ENCODE results near the gene TNFSF13B. TPM values are rescaled to one million over a fixed set of nuclear protein-coding genes. Genes with fewer than 3 reads are reported as not detected.

The TNFSF13B gene
- total RNA-seq, 1 donor from 2014 or later = 2.1 TPM

GRCh38 chr13:108227651-108228272 lies 41.8 kb upstream of the TNFSF13B start:
- peak; percentile 91 for TF ChIP-seq CTCF (IDR thresholded peaks at IDR 0.05; ENCODE audit: unreplicated experiment)
- peak overlapping the region; percentile 77 for H3K27ac Mint-ChIP-seq
- H3K4me3 Mint-ChIP-seq = no peak overlapping the region
- H3K9me3 Mint-ChIP-seq = no peaks in the 10 kb centered on the region
- peaks cover 36% of the 10 kb centered on the region for H3K4me1 Mint-ChIP-seq
- peaks cover 9% of the 10 kb centered on the region for H3K36me3 Mint-ChIP-seq
- no peaks in the 10 kb centered on the region for H3K27me3 Mint-ChIP-seq (ENCODE audit: low read depth)
- DNase-seq (ENCODE audit: low spot score in 2 of 2, unreplicated experiment in 2 of 2) = no peak

GRCh38 chr13:108230377-108230776 lies 39.1 kb upstream of the TNFSF13B start:
- H3K27ac Mint-ChIP-seq = no peak overlapping the region
- TF ChIP-seq CTCF (IDR thresholded peaks at IDR 0.05; ENCODE audit: unreplicated experiment) = no peak
- no peak overlapping the region for H3K4me3 Mint-ChIP-seq
- H3K4me1 Mint-ChIP-seq = peaks cover 28% of the 10 kb centered on the region
- H3K27me3 Mint-ChIP-seq (ENCODE audit: low read depth) = no peaks in the 10 kb centered on the region
- H3K9me3 Mint-ChIP-seq = no peaks in the 10 kb centered on the region
- H3K36me3 Mint-ChIP-seq = peaks cover 9% of the 10 kb centered on the region
- no peak for DNase-seq (ENCODE audit: low spot score in 2 of 2, unreplicated experiment in 2 of 2)

DNA sequence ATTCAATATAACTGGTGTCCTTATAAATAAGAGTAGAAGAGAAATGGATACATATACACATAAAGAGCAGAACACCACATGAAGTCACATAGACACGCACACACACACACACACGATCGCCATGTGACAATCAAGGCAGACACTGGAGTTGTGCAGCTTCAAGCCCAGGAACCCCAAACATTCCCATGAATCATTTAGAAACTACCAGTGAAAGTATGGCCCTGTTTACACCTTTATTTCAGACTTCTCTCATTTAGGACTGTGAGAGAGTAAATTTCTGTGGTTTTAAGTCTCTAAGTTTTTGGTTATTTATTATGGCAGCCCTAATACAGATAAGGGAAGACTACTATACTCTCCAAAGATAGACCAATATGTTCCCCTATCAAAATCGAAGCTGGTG lies 20.4 kb upstream of the TNFSF13B start:
- Mint-ChIP-seq H3K27me3 (ENCODE audit: low read depth) (no peaks in the 10 kb centered on the region), H3K36me3 (peaks cover 25% of the 10 kb centered on the region), H3K27ac (no peak overlapping the region), H3K9me3 (peaks cover 80% of the 10 kb centered on the region), H3K4me3 (no peak overlapping the region), H3K4me1 (no peaks in the 10 kb centered on the region)
- DNase-seq (ENCODE audit: low spot score in 2 of 2, unreplicated experiment in 2 of 2) = no peak
- TF ChIP-seq CTCF (IDR thresholded peaks at IDR 0.05; ENCODE audit: unreplicated experiment) = no peak

GRCh38 chr13:108257248-108257647 lies 12.3 kb upstream of the TNFSF13B start:
- DNase-seq (ENCODE audit: low spot score in 2 of 2, unreplicated experiment in 2 of 2) = no peak
- Mint-ChIP-seq H3K27me3 (ENCODE audit: low read depth) (no peaks in the 10 kb centered on the region), H3K4me1 (no peaks in the 10 kb centered on the region), H3K27ac (no peak overlapping the region), H3K9me3 (peaks cover 13% of the 10 kb centered on the region), H3K4me3 (no peak overlapping the region), H3K36me3 (peaks cover 7% of the 10 kb centered on the region)
- no peak for TF ChIP-seq CTCF (IDR thresholded peaks at IDR 0.05; ENCODE audit: unreplicated experiment)

- Mint-ChIP-seq H3K27ac (no peak overlapping the region), H3K27me3 (ENCODE audit: low read depth) (no peaks in the 10 kb centered on the region), H3K9me3 (no peaks in the 10 kb centered on the region), H3K4me1 (no peaks in the 10 kb centered on the region), H3K4me3 (no peak overlapping the region), H3K36me3 (no peaks in the 10 kb centered on the region)
- TF ChIP-seq CTCF (IDR thresholded peaks at IDR 0.05; ENCODE audit: unreplicated experiment) = no peak
- DNase-seq (ENCODE audit: low spot score in 2 of 2, unreplicated experiment in 2 of 2) = no peak
Measured at GRCh38 chr13:108263621-108264355, 5.7 kb upstream of the TNFSF13B start.
